Measurements from ENCODE around the gene MAP3K8.

The MAP3K8 gene

DNA sequence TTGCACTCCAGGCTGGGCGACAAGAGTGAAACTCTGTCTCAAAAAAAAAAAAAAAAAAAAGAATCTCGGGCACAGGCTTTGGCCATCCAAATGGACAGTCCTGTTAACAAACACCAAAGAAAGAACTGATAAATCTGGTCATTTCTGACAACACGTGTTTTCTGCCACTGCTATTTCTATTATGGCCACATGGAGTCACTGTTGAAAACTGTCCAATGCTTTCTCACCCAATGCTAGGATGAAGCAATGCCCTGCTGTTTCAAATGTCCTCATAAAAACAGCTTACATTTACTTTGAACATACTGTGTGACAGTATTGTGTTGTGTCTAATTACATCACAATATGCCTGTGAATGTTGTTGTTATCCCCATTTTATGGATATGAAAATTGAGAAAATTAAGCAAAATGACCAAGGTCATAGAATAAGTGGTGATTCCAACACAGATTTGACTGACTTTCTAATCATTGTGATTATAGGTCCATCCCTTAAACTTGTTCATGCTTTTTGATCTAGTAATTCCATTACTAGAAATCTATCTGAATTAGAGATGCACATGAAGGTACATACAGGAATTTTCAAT lies 19.9 kb upstream of the MAP3K8 start:
- TF ChIP-seq, protein P1, sequence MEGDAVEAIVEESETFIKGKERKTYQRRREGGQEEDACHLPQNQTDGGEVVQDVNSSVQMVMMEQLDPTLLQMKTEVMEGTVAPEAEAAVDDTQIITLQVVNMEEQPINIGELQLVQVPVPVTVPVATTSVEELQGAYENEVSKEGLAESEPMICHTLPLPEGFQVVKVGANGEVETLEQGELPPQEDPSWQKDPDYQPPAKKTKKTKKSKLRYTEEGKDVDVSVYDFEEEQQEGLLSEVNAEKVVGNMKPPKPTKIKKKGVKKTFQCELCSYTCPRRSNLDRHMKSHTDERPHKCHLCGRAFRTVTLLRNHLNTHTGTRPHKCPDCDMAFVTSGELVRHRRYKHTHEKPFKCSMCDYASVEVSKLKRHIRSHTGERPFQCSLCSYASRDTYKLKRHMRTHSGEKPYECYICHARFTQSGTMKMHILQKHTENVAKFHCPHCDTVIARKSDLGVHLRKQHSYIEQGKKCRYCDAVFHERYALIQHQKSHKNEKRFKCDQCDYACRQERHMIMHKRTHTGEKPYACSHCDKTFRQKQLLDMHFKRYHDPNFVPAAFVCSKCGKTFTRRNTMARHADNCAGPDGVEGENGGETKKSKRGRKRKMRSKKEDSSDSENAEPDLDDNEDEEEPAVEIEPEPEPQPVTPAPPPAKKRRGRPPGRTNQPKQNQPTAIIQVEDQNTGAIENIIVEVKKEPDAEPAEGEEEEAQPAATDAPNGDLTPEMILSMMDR (IDR thresholded peaks at IDR 0.05; ENCODE audit: low read depth, low read length, poor library complexity, severe bottlenecking) = peak; percentile 85
- TF ChIP-seq EZH2phosphoT487 (IDR thresholded peaks at IDR 0.05; ENCODE audit: borderline replicate concordance, low read length) = no peak
- Histone ChIP-seq H3K27ac (ENCODE audit: low read depth, low read length) (no peak overlapping the region), H3K4me2 (ENCODE audit: low read length) (no peak overlapping the region), H3K27me3 (ENCODE audit: control insufficient read depth, low read length) (no peaks in the 10 kb centered on the region), H3K9me2 (replicated peaks; ENCODE audit: control insufficient read depth, low read length) (no peaks in the 10 kb centered on the region), H4K20me1 (ENCODE audit: control insufficient read depth, insufficient read depth, low read depth, low read length) (no peaks in the 10 kb centered on the region), H3K4me1 (ENCODE audit: control insufficient read depth, low read length) (peaks cover 43% of the 10 kb centered on the region), H3K4me3 (ENCODE audit: low read length) (no peak overlapping the region), H3F3A (ENCODE audit: control insufficient read depth, insufficient read depth) (peaks cover 3% of the 10 kb centered on the region; the same call in 1 of the 2 replicates), H3K9me3 (ENCODE audit: control insufficient read depth, insufficient read depth, low read length) (no peaks in the 10 kb centered on the region), H3K36me3 (ENCODE audit: control insufficient read depth, low read length) (no peaks in the 10 kb centered on the region), H3K79me2 (ENCODE audit: control insufficient read depth, low read length) (no peaks in the 10 kb centered on the region)

- peak overlapping the region; percentile 70 for H3K4me2 ChIP-seq (ENCODE audit: low read length)
- H3K4me1 ChIP-seq (ENCODE audit: control insufficient read depth, low read length) = peaks cover 58% of the 10 kb centered on the region
- no peaks in the 10 kb centered on the region for H3K27me3 ChIP-seq (ENCODE audit: control insufficient read depth, low read length)
- no peaks in the 10 kb centered on the region for H3K9me3 ChIP-seq (ENCODE audit: control insufficient read depth, insufficient read depth, low read length)
- peaks cover 5% of the 10 kb centered on the region for H3F3A ChIP-seq (ENCODE audit: control insufficient read depth, insufficient read depth)
- peak overlapping the region; percentile 62 for H3K4me3 ChIP-seq (ENCODE audit: low read length)
- TF ChIP-seq, protein P1 (IDR thresholded peaks at IDR 0.05; ENCODE audit: low read depth, low read length, poor library complexity, severe bottlenecking) = no peak
- no peak for TF ChIP-seq EZH2phosphoT487 (IDR thresholded peaks at IDR 0.05; ENCODE audit: borderline replicate concordance, low read length)
- peak overlapping the region; percentile 51 for H3K27ac ChIP-seq (ENCODE audit: low read depth, low read length)
- H3K36me3 ChIP-seq (ENCODE audit: control insufficient read depth, low read length) = no peaks in the 10 kb centered on the region
- H3K9me2 ChIP-seq (replicated peaks; ENCODE audit: control insufficient read depth, low read length) = no peaks in the 10 kb centered on the region
- no peaks in the 10 kb centered on the region for H4K20me1 ChIP-seq (ENCODE audit: control insufficient read depth, insufficient read depth, low read depth, low read length)
- H3K79me2 ChIP-seq (ENCODE audit: control insufficient read depth, low read length) = no peaks in the 10 kb centered on the region
Observed at GRCh38 chr10:30415593-30415992, 18.4 kb upstream of the MAP3K8 start.

DNA sequence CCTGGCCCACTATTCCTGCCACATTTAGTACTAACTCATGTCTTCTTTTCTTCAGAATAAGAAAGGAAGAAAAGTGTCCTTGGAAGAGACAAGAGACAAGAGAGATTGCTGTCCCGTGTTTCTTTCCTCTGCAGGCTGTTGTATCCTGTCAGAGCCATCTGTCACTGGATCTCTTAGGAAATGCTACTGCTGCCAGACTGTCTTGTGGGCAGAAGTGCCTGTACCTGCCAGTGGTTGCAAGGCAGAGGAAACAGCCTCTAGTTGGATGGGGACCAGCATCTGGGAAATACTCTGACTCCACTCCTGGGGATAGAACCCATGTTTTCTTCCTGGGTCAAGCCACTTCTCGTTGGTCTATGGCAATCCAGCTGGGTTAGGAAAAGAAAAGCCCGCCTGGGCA lies 16.7 kb upstream of the MAP3K8 start:
- Histone ChIP-seq H3K4me2 (ENCODE audit: low read length) (peak overlapping the region; percentile 12; the same call in 1 of the 2 replicates), H3K27ac (ENCODE audit: low read depth, low read length) (no peak overlapping the region)
- TF ChIP-seq, protein P1 (IDR thresholded peaks at IDR 0.05; ENCODE audit: low read depth, low read length, poor library complexity, severe bottlenecking) = no peak
- no peak for TF ChIP-seq EZH2phosphoT487 (IDR thresholded peaks at IDR 0.05; ENCODE audit: borderline replicate concordance, low read length)

More for the DNA sequence above, 16.7 kb upstream of the MAP3K8 start:
- Histone ChIP-seq H3K9me3 (ENCODE audit: control insufficient read depth, insufficient read depth, low read length) (no peaks in the 10 kb centered on the region), H4K20me1 (ENCODE audit: control insufficient read depth, insufficient read depth, low read depth, low read length) (no peaks in the 10 kb centered on the region), H3K36me3 (ENCODE audit: control insufficient read depth, low read length) (no peaks in the 10 kb centered on the region), H3K4me3 (ENCODE audit: low read length) (no peak overlapping the region), H3F3A (ENCODE audit: control insufficient read depth, insufficient read depth) (peaks cover 5% of the 10 kb centered on the region), H3K9me2 (replicated peaks; ENCODE audit: control insufficient read depth, low read length) (no peaks in the 10 kb centered on the region), H3K4me1 (ENCODE audit: control insufficient read depth, low read length) (peaks cover 64% of the 10 kb centered on the region), H3K79me2 (ENCODE audit: control insufficient read depth, low read length) (no peaks in the 10 kb centered on the region), H3K27me3 (ENCODE audit: control insufficient read depth, low read length) (no peaks in the 10 kb centered on the region)

All from DOHH2 (cell line).